CD4-positive, CD25-positive, alpha-beta regulatory T cell (primary cell): ENCODE measurements around the gene PDGFD. TPM values are rescaled to one million over a fixed set of nuclear protein-coding genes. Genes with fewer than 3 reads are reported as not detected.

ENCODE experiments used
- ATAC-seq, 2 donors: fragments of 150-1000 bp; cut with Tn5 transposase; one replicate each; pipeline ENCODE4 v1.10.0; 2021; ENCODE audit warnings: low read depth in 2 of 2, moderate number of reproducible peaks in 2 of 2, moderate library complexity in 1 of 2
- DNase-seq, 3 donors: peaks; one replicate each; pipeline versions ENCODE4 v3.0.0 to v3.0.0-alpha.2; 2012 to 2022; ENCODE audit warnings: mixed read lengths in 1 of 3
- H3K27ac ChIP-seq: one replicate; pipeline ENCODE4 v1.7.0; 2013; ENCODE audit warnings: mild to moderate bottlenecking, low read length; ENCODE audit not compliant: insufficient read depth, poor library complexity, severe bottlenecking
- H3K27me3 ChIP-seq: one replicate; pipeline ENCODE4 v1.7.0; 2013; ENCODE audit warnings: low read length; ENCODE audit not compliant: control insufficient read depth, insufficient read depth
- H3K36me3 ChIP-seq: one replicate; pipeline ENCODE4 v1.7.0; 2013; ENCODE audit warnings: mild to moderate bottlenecking, low read length, moderate library complexity; ENCODE audit not compliant: control insufficient read depth, insufficient read depth
- H3K4me1 ChIP-seq: 2 replicates; pipeline ENCODE4 v1.7.0; 2013; ENCODE audit warnings: mild to moderate bottlenecking, low read length; ENCODE audit not compliant: insufficient read depth, control insufficient read depth, poor library complexity, severe bottlenecking
- H3K4me3 ChIP-seq: one replicate; pipeline ENCODE4 v1.7.0; 2013; ENCODE audit warnings: low read depth, mild to moderate bottlenecking, low read length, moderate library complexity
- H3K9me3 ChIP-seq, 2 experiments: 1 replicate in 1 of 2; 2 replicates in 1 of 2; pipeline ENCODE4 v1.7.0; 2013; ENCODE audit warnings: low read length in 2 of 2, mild to moderate bottlenecking in 1 of 2, moderate library complexity in 1 of 2; ENCODE audit not compliant: control insufficient read depth in 2 of 2
- H3K27ac Mint-ChIP-seq, 3 donors: one replicate each; pipeline ENCODE4 v1.8.0; 2020 to 2022; ENCODE audit warnings: mild to moderate bottlenecking in 3 of 3, mixed read lengths in 3 of 3, moderate library complexity in 2 of 3
- H3K27me3 Mint-ChIP-seq: one replicate; pipeline ENCODE4 v1.8.0; 2022; ENCODE audit warnings: mild to moderate bottlenecking, mixed read lengths
- H3K36me3 Mint-ChIP-seq: one replicate; pipeline ENCODE4 v1.8.0; 2020; ENCODE audit warnings: mixed read lengths
- H3K4me1 Mint-ChIP-seq, 4 donors: one replicate each; pipeline ENCODE4 v1.8.0; 2020 to 2022; ENCODE audit warnings: mixed read lengths in 4 of 4, mild to moderate bottlenecking in 1 of 4
- H3K4me3 Mint-ChIP-seq, 4 donors: one replicate each; pipeline ENCODE4 v1.8.0; 2020 to 2022; ENCODE audit warnings: mild to moderate bottlenecking in 4 of 4, mixed read lengths in 4 of 4, moderate library complexity in 3 of 4
- H3K9me3 Mint-ChIP-seq, 7 donors: one replicate each; pipeline ENCODE4 v1.8.0; 2020 to 2022; ENCODE audit warnings: mixed read lengths in 7 of 7, mild to moderate bottlenecking in 3 of 7, moderate library complexity in 2 of 7
- polyA plus RNA-seq, 4 donors: library from polyadenylated mRNA; unstranded; fragments of 300-500 nt; fragmentation: Illumina TruSeq; gene quantifications; one replicate each; pipeline ENCODE4 v1.2.3, GENCODE V29; 2021
- total RNA-seq: library from RNA; stranded (reverse); gene quantifications from one replicate; pipeline ENCODE4 v1.2.3, GENCODE V29; 2022

Gene PDGFD
- total and polyA plus RNA-seq, 5 donors from 2014 or later, result 0.05 TPM; not detected in 4

DNA sequence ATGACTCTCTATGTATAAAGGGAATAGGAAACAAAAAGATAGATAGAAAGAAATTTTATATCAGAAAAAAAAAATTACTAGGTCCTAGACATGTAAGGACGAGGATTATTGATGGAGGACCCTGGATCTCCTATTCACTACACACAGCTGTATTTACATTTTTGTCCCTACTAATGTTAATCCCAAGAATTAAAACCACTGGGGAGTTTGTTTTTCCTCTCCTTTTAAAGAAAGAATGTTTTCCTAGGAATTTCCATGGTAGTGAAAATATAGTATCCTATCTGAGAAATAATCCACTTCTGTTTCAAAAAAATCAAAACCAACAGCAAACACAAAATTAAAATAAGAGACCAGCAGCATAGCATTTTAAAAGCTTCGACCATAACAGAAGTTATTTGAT lies 41.1 kb downstream of the PDGFD start:
- Histone ChIP-seq H3K27ac (no peak overlapping the region), H3K27me3 (no peaks in the 10 kb centered on the region), H3K9me3 (no peaks in the 10 kb centered on the region), H3K4me1 (no peaks in the 10 kb centered on the region), H3K4me3 (no peak overlapping the region), H3K36me3 (no peaks in the 10 kb centered on the region)
- ATAC-seq, result no peak
- Mint-ChIP-seq H3K36me3 (no peaks in the 10 kb centered on the region), H3K4me1 (no peaks in the 10 kb centered on the region), H3K27me3 (no peaks in the 10 kb centered on the region), H3K27ac (no peak overlapping the region), H3K9me3 (peaks cover 0 to 1% (median 0%) of the 10 kb centered on the region in 7 donors), H3K4me3 (no peak overlapping the region)
- DNase-seq, result no peak

- no peak overlapping the region for H3K4me3 ChIP-seq
- Mint-ChIP-seq H3K36me3 (no peaks in the 10 kb centered on the region), H3K4me3 (no peak overlapping the region), H3K4me1 (no peaks in the 10 kb centered on the region), H3K27me3 (no peaks in the 10 kb centered on the region), H3K27ac (peak overlapping the region in 1 of 3 donors; percentile 52), H3K9me3 (peaks cover 0 to 1% (median 0%) of the 10 kb centered on the region in 7 donors)
- DNase-seq (no peak), ATAC-seq (no peak)
- no peak overlapping the region for H3K27ac ChIP-seq
- no peaks in the 10 kb centered on the region for H3K4me1 ChIP-seq
- H3K9me3 ChIP-seq, result no peaks in the 10 kb centered on the region
- H3K36me3 ChIP-seq, result no peaks in the 10 kb centered on the region
- H3K27me3 ChIP-seq, result no peaks in the 10 kb centered on the region
Observed at GRCh38 chr11:104122011-104122635, 41.8 kb downstream of the PDGFD start.

GRCh38 chr11:104120493-104121137 lies 43.3 kb downstream of the PDGFD start:
- DNase-seq (peak in 1 of 3 donors; percentile 5), ATAC-seq (no peak)
- H3K9me3 ChIP-seq, result no peaks in the 10 kb centered on the region
- Mint-ChIP-seq H3K36me3 (no peaks in the 10 kb centered on the region), H3K9me3 (peaks cover 0 to 5% (median 0%) of the 10 kb centered on the region in 7 donors), H3K4me3 (no peak overlapping the region), H3K4me1 (no peaks in the 10 kb centered on the region), H3K27ac (peak overlapping the region in 1 of 3 donors; percentile 2), H3K27me3 (no peaks in the 10 kb centered on the region)
- H3K27me3 ChIP-seq, result no peaks in the 10 kb centered on the region
- no peaks in the 10 kb centered on the region for H3K36me3 ChIP-seq
- no peak overlapping the region for H3K4me3 ChIP-seq
- no peak overlapping the region for H3K27ac ChIP-seq
- no peaks in the 10 kb centered on the region for H3K4me1 ChIP-seq

GRCh38 chr11:104118105-104118744 lies 45.7 kb downstream of the PDGFD start:
- no peaks in the 10 kb centered on the region for H3K36me3 Mint-ChIP-seq
- DNase-seq, result peak in 1 of 3 donors; percentile 16
- no peaks in the 10 kb centered on the region for H3K4me1 ChIP-seq
- no peak overlapping the region for H3K27ac ChIP-seq
- no peaks in the 10 kb centered on the region for H3K4me1 Mint-ChIP-seq
- no peaks in the 10 kb centered on the region for H3K27me3 Mint-ChIP-seq
- no peaks in the 10 kb centered on the region for H3K27me3 ChIP-seq
- peaks cover 0 to 6% (median 1%) of the 10 kb centered on the region in 7 donors for H3K9me3 Mint-ChIP-seq
- H3K36me3 ChIP-seq, result no peaks in the 10 kb centered on the region
- no peak overlapping the region for H3K27ac Mint-ChIP-seq
- H3K4me3 ChIP-seq, result no peak overlapping the region
- no peak overlapping the region for H3K4me3 Mint-ChIP-seq
- no peak for ATAC-seq
- H3K9me3 ChIP-seq, result no peaks in the 10 kb centered on the region

DNA sequence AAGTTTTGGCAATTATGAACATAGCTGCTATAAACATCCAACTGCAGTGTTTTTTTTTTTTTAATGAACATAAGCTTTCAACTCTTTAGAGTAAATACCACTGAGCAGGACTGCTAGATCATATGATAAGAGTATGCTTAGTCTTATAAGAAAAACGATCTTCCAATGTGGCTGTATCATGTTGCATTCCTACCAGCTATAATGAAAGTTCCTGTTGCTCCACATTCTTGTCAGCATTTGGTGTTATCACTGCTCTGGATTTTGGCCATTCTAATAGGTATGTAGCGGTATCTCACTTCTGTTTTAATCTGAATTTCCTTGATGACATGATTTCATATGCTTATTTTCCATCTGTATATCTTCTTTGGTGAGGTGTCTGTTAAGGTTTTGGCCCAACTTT lies 50.4 kb downstream of the PDGFD start:
- Mint-ChIP-seq H3K27me3 (no peaks in the 10 kb centered on the region), H3K27ac (no peak overlapping the region), H3K4me1 (no peaks in the 10 kb centered on the region), H3K9me3 (peaks cover 0 to 6% (median 1%) of the 10 kb centered on the region in 7 donors), H3K4me3 (no peak overlapping the region), H3K36me3 (no peaks in the 10 kb centered on the region)
- DNase-seq, result no peak
- no peak overlapping the region for H3K4me3 ChIP-seq
- H3K4me1 ChIP-seq, result no peaks in the 10 kb centered on the region
- H3K27me3 ChIP-seq, result no peaks in the 10 kb centered on the region
- no peak for ATAC-seq
- H3K36me3 ChIP-seq, result no peaks in the 10 kb centered on the region
- no peaks in the 10 kb centered on the region for H3K9me3 ChIP-seq
- no peak overlapping the region for H3K27ac ChIP-seq

DNA sequence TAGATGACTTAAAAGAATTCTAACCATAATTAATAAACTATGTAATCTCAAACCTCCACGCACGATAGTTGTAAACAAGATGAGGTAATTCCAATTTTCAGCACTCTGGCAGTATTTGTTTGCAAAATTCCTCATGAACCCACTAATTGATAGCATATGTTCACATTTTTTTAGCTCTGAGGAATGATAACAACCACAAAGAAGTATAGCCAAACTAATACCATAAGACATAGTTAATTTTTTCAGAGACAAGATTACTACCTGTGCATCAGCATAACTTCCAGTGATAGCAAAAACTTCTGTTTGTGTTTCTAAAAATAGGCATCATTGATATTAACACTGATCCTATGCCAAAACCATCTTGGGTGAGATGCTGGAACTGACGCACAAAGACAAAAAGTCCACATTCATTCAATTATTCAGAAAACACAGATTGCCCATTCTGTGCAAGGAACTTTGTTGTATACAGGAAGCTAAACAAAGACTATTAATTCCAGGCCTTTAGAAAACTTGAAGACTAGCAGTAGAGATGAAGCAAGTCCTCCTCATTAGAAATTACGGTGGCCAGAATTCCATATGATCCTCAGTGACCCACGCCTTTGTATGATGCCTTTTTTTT lies 57.7 kb downstream of the PDGFD start:
- DNase-seq (no peak), ATAC-seq (no peak)
- H3K9me3 Mint-ChIP-seq, result peaks cover 0 to 3% (median 0%) of the 10 kb centered on the region in 7 donors
- Histone ChIP-seq H3K4me3 (no peak overlapping the region), H3K9me3 (no peaks in the 10 kb centered on the region), H3K27me3 (no peaks in the 10 kb centered on the region), H3K4me1 (no peaks in the 10 kb centered on the region), H3K36me3 (no peaks in the 10 kb centered on the region), H3K27ac (no peak overlapping the region)
- no peaks in the 10 kb centered on the region for H3K4me1 Mint-ChIP-seq
- no peak overlapping the region for H3K27ac Mint-ChIP-seq
- no peaks in the 10 kb centered on the region for H3K36me3 Mint-ChIP-seq
- no peak overlapping the region for H3K4me3 Mint-ChIP-seq
- no peaks in the 10 kb centered on the region for H3K27me3 Mint-ChIP-seq

DNA sequence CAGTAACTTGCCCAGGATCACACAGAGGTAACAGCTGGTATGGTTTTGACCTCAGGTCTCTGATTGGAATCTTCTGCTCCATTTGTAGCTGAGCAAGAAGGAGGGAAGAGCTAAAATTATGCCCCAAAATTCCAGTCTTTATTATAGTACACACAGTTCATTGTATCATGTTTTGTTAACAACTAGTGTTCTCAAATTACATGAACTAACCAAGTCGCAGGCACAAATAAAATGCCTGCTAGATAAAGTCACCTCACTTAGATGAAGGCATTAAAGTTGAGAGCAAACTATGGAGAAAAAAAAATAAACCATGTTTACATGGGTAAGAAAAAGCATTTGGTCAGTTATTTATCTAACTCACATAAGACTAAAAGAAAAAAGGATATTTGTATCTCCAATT lies 58.8 kb downstream of the PDGFD start:
- no peak overlapping the region for H3K27ac ChIP-seq
- no peaks in the 10 kb centered on the region for H3K9me3 ChIP-seq
- H3K27me3 ChIP-seq, result no peaks in the 10 kb centered on the region
- DNase-seq, result no peak
- Mint-ChIP-seq H3K4me1 (no peaks in the 10 kb centered on the region), H3K27ac (no peak overlapping the region), H3K36me3 (no peaks in the 10 kb centered on the region), H3K27me3 (no peaks in the 10 kb centered on the region), H3K9me3 (peaks cover 0 to 4% (median 0%) of the 10 kb centered on the region in 7 donors), H3K4me3 (no peak overlapping the region)
- no peak for ATAC-seq
- no peaks in the 10 kb centered on the region for H3K36me3 ChIP-seq
- no peak overlapping the region for H3K4me3 ChIP-seq
- no peaks in the 10 kb centered on the region for H3K4me1 ChIP-seq
